NT2/D1 (cell line): ENCODE results near the gene D2HGDH.

Source experiments
- SUZ12 ChIP-seq: IDR thresholded peaks from 2 replicates; pipeline ENCODE4 v1.6.1; 2011; ENCODE audit not compliant: insufficient read length, insufficient read depth; ENCODE audit errors: extremely low read depth
- YY1 ChIP-seq: IDR thresholded peaks from 2 replicates; pipeline ENCODE4 v1.6.1; 2011; ENCODE audit not compliant: insufficient read length, insufficient read depth
- ZNF274 ChIP-seq: IDR thresholded peaks from 2 replicates; pipeline ENCODE4 v1.6.1; 2011; ENCODE audit warnings: mild to moderate bottlenecking, low read depth, low read length

DNA sequence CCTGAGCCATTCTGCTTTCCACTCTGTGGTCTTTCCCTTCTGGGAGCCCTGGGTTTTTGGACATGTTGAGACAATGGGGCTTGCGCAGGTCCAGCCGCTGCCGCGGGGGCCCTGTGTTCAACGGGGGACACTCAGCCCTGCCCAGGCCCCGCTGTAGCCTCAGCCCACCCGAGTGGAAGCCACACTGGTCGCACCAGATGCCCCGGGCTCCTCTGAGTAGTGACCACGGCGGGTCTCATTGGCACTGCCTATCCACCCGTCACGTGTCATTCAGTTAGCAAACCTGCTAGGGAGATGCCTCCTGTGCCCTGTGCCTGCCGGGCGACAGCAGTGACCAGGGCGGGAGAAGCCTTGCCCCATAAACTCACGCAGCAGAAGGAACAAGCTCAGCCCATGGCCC is 19.1 kb downstream of the D2HGDH start:
- TF ChIP-seq SUZ12 (no peak), YY1 (no peak), ZNF274 (no peak)
